GM12878 (cell line): ENCODE data around the gene DTX4. TPM values are rescaled to one million over a fixed set of nuclear protein-coding genes. Genes with fewer than 3 reads are reported as not detected.

Source experiments
- BACH1 ChIP-seq: fragments of 450-650 bp; IDR thresholded peaks from 2 replicates; pipeline ENCODE4 v1.6.1; 2017; ENCODE audit warnings: mild to moderate bottlenecking, borderline replicate concordance
- BHLHE40 ChIP-seq, 2 experiments: fragments of 450-650 bp in 1 of 2; IDR thresholded peaks; 2 replicates each; pipeline ENCODE4 v1.6.1; 2011 to 2017; ENCODE audit warnings: low read depth in 2 of 2, borderline replicate concordance in 1 of 2, improper control_type of control experiment in 1 of 2, low read length in 1 of 2, mild to moderate bottlenecking in 1 of 2
- CHD1 ChIP-seq: IDR thresholded peaks from 2 replicates; pipeline ENCODE4 v1.6.1; 2012; ENCODE audit warnings: low read depth, low read length, improper control_type of control experiment
- DPF2 ChIP-seq: fragments of 450-650 bp; IDR thresholded peaks from 2 replicates; pipeline ENCODE4 v1.6.1; 2017; ENCODE audit warnings: mild to moderate bottlenecking
- FOXK2 ChIP-seq: fragments of 450-650 bp; IDR thresholded peaks from 2 replicates; pipeline ENCODE4 v1.6.1; 2017; ENCODE audit warnings: mild to moderate bottlenecking, moderate library complexity
- HDAC6 ChIP-seq: fragments of 200-600 bp; sonication (generic); IDR thresholded peaks from one replicate; pipeline ENCODE4 v1.8.0; 2017; ENCODE audit warnings: antibody characterized with exemption; ENCODE audit not compliant: unreplicated experiment
- IKZF1 ChIP-seq: fragments of 450-650 bp; conservative IDR thresholded peaks from 2 replicates; pipeline ENCODE4 v1.6.1; 2017; ENCODE audit warnings: antibody characterized with exemption, mild to moderate bottlenecking
- LARP7 ChIP-seq: fragments of 450-650 bp; IDR thresholded peaks from 2 replicates; pipeline ENCODE4 v1.6.1; 2017; ENCODE audit warnings: mild to moderate bottlenecking
- MTA2 ChIP-seq: fragments of 450-650 bp; IDR thresholded peaks from 2 replicates; pipeline ENCODE4 v1.6.1; 2016; ENCODE audit warnings: low read depth, mild to moderate bottlenecking, moderate library complexity
- NFXL1 ChIP-seq: fragments of 450-650 bp; IDR thresholded peaks from 2 replicates; pipeline ENCODE4 v1.6.1; 2017; ENCODE audit warnings: antibody characterized with exemption, mild to moderate bottlenecking, borderline replicate concordance
- NFYB ChIP-seq: IDR thresholded peaks from 2 replicates; pipeline ENCODE4 v1.6.1; 2011; ENCODE audit warnings: low read depth, mild to moderate bottlenecking, low read length, improper control_type of control experiment, moderate library complexity; ENCODE audit not compliant: insufficient read depth
- SP1 ChIP-seq: IDR thresholded peaks from one replicate; pipeline ENCODE4 v1.6.1; 2011; ENCODE audit warnings: low read depth, low read length
- SREBF1 ChIP-seq: IDR thresholded peaks from 2 replicates; pipeline ENCODE4 v1.6.1; 2012; ENCODE audit warnings: mild to moderate bottlenecking, low read length
- SUZ12 ChIP-seq: fragments of 200-600 bp; sonication (generic); IDR thresholded peaks from one replicate; pipeline ENCODE4 v1.6.1; 2018; ENCODE audit warnings: antibody characterized with exemption, mild to moderate bottlenecking; ENCODE audit not compliant: unreplicated experiment
- TARDBP ChIP-seq: IDR thresholded peaks from 2 replicates; pipeline ENCODE4 v1.6.1; 2016; ENCODE audit warnings: borderline replicate concordance
- TCF12 ChIP-seq: IDR thresholded peaks from 2 replicates; pipeline ENCODE4 v1.6.1; 2011; ENCODE audit warnings: low read depth, mild to moderate bottlenecking, low read length
- TCF7 ChIP-seq: IDR thresholded peaks from 2 replicates; pipeline ENCODE4 v1.6.1; 2014; ENCODE audit warnings: antibody characterized with exemption, borderline replicate concordance
- YBX1 ChIP-seq: fragments of 450-650 bp; IDR thresholded peaks from 2 replicates; pipeline ENCODE4 v1.6.1; 2016; ENCODE audit warnings: antibody characterized with exemption
- ZNF24 ChIP-seq: fragments of 450-650 bp; IDR thresholded peaks from 2 replicates; pipeline ENCODE4 v1.6.1; 2017; ENCODE audit warnings: antibody characterized with exemption, mild to moderate bottlenecking
- polyA plus RNA-seq, 11 experiments: library from polyadenylated mRNA; depleted of rRNA in 4 of 11; unstranded in 6 of 11; stranded (reverse) in 5 of 11; fragments of >200 nt; fragmentation: Nextera tagmentation in 4 of 11; fragmentation: Illumina TruSeq in 1 of 11; extraction: Ambion mirVana in 4 of 11; extraction: Trizol in 1 of 11; gene quantifications; 1 replicate in 1 of 11; 2 replicates in 10 of 11; pipeline versions ENCODE4 v1.2.1 to v1.2.3, GENCODE V29; 2011 to 2016; ENCODE audit warnings: inconsistent platforms in 2 of 11, missing spikeins in 2 of 11, low read depth in 1 of 11
- total RNA-seq, 4 experiments: library from RNA; depleted of rRNA in 3 of 4; stranded (reverse); fragments of >200 nt in 3 of 4; fragmentation: Illumina TruSeq in 1 of 4; extraction: Trizol in 1 of 4; gene quantifications; 2 replicates each; pipeline versions ENCODE4 v1.2.1 to v1.2.3, GENCODE V29; 2013 to 2021
- TF ChIP-seq, protein P1 (sequence below): fragments of 450-650 bp; IDR thresholded peaks from 2 replicates; pipeline ENCODE4 v1.6.1; 2017; ENCODE audit warnings: mild to moderate bottlenecking, low read depth, inconsistent platforms; ENCODE audit not compliant: poor library complexity, severe bottlenecking
- TF ChIP-seq, protein P2 (sequence below): fragments of 450-650 bp; IDR thresholded peaks from 2 replicates; pipeline ENCODE4 v1.6.1; 2016; ENCODE audit warnings: mild to moderate bottlenecking
- TF ChIP-seq, protein P3 (sequence below): IDR thresholded peaks from 2 replicates; pipeline ENCODE4 v1.6.1; 2011; ENCODE audit warnings: borderline replicate concordance, low read depth, mild to moderate bottlenecking, moderate library complexity, mixed read lengths, low read length; ENCODE audit not compliant: insufficient read depth; ENCODE audit errors: extremely low read length
- TF ChIP-seq, protein P4 (sequence below): fragments of 450-650 bp; formaldehyde crosslinking; IDR thresholded peaks from 2 replicates; pipeline ENCODE4 v1.4.0; 2020; ENCODE audit warnings: mild to moderate bottlenecking, moderate library complexity

The DTX4 gene
- total and polyA plus RNA-seq, 10 of the 15 experiments (the other 5 are each of a cell fraction or from before 2014, with no cell fraction given) = 3.8 to 25.8 (median 10.5) TPM

DNA sequence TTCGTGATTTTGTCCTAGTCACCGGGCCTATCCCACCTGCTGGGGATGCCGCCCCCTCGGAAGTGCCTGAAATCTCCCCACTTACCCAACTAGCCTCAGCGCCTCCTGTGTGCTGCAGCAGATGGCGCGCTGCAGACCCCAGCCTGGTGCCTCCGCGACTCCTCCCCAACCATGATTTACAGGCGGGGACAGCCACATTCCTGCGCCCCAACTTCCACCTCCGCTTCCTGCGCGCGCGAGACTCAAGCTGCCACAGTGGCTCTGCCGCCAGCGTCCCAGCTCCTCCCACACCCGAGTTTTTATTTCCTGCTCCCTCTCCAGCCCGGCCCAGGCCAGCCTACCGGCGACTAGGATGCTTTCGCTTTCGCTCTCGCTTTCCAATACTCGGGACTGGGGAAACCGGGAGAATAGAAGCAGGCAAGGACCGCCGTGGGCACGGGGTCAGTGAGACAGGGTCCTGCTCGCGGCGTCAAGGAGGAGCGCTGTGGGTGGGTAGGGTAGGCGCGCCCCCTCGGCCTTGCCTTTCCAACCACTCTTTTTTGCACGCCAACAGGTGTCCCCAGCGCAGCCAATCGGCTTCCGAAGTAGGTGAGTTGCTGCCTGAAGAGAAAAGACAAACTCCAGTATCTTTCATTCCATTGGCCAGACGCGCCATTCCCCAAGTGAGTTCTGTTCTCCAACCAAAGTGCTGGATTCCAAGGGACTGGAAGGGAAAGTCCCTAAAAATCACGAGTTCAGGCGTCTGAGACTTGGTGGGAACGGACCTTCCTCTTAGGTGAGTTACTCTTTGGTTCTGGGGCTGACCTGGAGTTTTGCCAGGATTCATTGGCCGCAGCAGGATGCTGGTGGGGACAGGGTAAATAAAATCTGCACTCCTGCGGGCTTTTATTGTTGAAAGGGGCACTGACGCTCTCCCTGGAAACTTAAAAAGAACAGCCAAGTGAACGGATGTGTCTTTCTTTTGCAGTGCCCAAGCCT, 29.1 kb upstream of the DTX4 start, which contains the start of gene FAM111A (continued):
- TF ChIP-seq BHLHE40 (IDR thresholded peaks at IDR 0.05; ENCODE audit: borderline replicate concordance in 1 of 2, low read depth in 2 of 2, low read length in 1 of 2) (peak; percentile 26 to 27; a peak in 1 of 4 replicates), HDAC6 (no peak), SUZ12 (no peak), CHD1 (no peak), IKZF1 (peak; percentile 94), BACH1 (0 out of 2 replicates have a peak, but pooled peaks have one; percentile 41), TARDBP (no peak), SREBF1 (no peak), YBX1 (no peak), TCF7 (no peak), FOXK2 (no peak), NFYB (peak; percentile 84), TCF12 (no peak), NFXL1 (no peak), MTA2 (peak; percentile 56; the same call in 1 of the 2 replicates), SP1 (no peak), LARP7 (peak; percentile 36; the same call in 1 of the 2 replicates), ZNF24 (no peak), DPF2 (peak; percentile 77; the same call in 1 of the 2 replicates)
- TF ChIP-seq, protein P1, sequence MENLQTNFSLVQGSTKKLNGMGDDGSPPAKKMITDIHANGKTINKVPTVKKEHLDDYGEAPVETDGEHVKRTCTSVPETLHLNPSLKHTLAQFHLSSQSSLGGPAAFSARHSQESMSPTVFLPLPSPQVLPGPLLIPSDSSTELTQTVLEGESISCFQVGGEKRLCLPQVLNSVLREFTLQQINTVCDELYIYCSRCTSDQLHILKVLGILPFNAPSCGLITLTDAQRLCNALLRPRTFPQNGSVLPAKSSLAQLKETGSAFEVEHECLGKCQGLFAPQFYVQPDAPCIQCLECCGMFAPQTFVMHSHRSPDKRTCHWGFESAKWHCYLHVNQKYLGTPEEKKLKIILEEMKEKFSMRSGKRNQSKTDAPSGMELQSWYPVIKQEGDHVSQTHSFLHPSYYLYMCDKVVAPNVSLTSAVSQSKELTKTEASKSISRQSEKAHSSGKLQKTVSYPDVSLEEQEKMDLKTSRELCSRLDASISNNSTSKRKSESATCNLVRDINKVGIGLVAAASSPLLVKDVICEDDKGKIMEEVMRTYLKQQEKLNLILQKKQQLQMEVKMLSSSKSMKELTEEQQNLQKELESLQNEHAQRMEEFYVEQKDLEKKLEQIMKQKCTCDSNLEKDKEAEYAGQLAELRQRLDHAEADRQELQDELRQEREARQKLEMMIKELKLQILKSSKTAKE = no peak
- TF ChIP-seq, protein P2, sequence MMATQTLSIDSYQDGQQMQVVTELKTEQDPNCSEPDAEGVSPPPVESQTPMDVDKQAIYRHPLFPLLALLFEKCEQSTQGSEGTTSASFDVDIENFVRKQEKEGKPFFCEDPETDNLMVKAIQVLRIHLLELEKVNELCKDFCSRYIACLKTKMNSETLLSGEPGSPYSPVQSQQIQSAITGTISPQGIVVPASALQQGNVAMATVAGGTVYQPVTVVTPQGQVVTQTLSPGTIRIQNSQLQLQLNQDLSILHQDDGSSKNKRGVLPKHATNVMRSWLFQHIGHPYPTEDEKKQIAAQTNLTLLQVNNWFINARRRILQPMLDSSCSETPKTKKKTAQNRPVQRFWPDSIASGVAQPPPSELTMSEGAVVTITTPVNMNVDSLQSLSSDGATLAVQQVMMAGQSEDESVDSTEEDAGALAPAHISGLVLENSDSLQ = peak; percentile 68
- TF ChIP-seq, protein P3, sequence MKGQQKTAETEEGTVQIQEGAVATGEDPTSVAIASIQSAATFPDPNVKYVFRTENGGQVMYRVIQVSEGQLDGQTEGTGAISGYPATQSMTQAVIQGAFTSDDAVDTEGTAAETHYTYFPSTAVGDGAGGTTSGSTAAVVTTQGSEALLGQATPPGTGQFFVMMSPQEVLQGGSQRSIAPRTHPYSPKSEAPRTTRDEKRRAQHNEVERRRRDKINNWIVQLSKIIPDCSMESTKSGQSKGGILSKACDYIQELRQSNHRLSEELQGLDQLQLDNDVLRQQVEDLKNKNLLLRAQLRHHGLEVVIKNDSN = no peak
- TF ChIP-seq, protein P4, sequence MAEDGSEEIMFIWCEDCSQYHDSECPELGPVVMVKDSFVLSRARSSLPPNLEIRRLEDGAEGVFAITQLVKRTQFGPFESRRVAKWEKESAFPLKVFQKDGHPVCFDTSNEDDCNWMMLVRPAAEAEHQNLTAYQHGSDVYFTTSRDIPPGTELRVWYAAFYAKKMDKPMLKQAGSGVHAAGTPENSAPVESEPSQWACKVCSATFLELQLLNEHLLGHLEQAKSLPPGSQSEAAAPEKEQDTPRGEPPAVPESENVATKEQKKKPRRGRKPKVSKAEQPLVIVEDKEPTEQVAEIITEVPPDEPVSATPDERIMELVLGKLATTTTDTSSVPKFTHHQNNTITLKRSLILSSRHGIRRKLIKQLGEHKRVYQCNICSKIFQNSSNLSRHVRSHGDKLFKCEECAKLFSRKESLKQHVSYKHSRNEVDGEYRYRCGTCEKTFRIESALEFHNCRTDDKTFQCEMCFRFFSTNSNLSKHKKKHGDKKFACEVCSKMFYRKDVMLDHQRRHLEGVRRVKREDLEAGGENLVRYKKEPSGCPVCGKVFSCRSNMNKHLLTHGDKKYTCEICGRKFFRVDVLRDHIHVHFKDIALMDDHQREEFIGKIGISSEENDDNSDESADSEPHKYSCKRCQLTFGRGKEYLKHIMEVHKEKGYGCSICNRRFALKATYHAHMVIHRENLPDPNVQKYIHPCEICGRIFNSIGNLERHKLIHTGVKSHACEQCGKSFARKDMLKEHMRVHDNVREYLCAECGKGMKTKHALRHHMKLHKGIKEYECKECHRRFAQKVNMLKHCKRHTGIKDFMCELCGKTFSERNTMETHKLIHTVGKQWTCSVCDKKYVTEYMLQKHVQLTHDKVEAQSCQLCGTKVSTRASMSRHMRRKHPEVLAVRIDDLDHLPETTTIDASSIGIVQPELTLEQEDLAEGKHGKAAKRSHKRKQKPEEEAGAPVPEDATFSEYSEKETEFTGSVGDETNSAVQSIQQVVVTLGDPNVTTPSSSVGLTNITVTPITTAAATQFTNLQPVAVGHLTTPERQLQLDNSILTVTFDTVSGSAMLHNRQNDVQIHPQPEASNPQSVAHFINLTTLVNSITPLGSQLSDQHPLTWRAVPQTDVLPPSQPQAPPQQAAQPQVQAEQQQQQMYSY (CRISPR knock-in tag) = no peak
